ENCODE results near the gene PARVB.

Gene PARVB

DNA sequence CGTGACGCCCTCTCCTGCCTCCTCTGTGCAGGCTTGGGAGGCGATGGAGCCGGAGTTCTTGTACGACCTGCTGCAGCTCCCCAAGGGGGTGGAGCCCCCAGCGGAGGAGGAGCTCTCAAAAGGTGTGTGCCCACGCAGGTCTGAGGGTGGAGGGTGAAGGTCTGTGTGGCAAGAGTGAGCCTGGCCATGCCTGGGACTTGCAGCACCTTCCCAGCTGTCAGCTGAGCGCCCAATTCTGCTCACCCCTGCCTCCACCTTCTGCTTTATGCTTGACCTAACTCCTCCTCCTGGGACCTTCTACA lies 159.1 kb downstream of the PARVB start:
- no peak for DNase-seq (ENCODE audit: extremely low read depth, low read depth)
- TF ChIP-seq, protein P1, sequence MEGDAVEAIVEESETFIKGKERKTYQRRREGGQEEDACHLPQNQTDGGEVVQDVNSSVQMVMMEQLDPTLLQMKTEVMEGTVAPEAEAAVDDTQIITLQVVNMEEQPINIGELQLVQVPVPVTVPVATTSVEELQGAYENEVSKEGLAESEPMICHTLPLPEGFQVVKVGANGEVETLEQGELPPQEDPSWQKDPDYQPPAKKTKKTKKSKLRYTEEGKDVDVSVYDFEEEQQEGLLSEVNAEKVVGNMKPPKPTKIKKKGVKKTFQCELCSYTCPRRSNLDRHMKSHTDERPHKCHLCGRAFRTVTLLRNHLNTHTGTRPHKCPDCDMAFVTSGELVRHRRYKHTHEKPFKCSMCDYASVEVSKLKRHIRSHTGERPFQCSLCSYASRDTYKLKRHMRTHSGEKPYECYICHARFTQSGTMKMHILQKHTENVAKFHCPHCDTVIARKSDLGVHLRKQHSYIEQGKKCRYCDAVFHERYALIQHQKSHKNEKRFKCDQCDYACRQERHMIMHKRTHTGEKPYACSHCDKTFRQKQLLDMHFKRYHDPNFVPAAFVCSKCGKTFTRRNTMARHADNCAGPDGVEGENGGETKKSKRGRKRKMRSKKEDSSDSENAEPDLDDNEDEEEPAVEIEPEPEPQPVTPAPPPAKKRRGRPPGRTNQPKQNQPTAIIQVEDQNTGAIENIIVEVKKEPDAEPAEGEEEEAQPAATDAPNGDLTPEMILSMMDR (IDR thresholded peaks at IDR 0.05; ENCODE audit: low read depth, low read length), result no peak

DNA sequence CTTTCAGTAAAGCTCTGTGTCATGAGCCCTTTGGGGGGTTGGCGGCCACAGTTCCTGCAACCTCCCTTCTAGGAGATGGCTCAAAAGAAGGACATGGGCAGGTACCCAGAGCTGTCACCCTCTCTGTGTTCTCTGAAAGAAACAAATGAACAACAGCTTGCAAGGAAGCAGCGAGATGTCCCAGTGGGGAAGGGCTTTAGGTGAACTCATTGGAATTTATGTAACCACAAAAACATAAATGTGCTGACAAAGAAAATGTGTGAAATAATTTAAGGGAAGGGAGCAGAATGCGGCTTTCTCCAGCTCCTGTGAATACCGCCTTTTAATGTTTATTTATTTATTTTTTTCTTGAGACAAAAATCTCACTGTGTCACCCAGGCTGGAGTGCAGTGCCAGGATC lies 159.9 kb downstream of the PARVB start:
- no peak for DNase-seq (ENCODE audit: extremely low read depth, low read depth)
- TF ChIP-seq, protein P1 (IDR thresholded peaks at IDR 0.05; ENCODE audit: low read depth, low read length), result no peak

DNA sequence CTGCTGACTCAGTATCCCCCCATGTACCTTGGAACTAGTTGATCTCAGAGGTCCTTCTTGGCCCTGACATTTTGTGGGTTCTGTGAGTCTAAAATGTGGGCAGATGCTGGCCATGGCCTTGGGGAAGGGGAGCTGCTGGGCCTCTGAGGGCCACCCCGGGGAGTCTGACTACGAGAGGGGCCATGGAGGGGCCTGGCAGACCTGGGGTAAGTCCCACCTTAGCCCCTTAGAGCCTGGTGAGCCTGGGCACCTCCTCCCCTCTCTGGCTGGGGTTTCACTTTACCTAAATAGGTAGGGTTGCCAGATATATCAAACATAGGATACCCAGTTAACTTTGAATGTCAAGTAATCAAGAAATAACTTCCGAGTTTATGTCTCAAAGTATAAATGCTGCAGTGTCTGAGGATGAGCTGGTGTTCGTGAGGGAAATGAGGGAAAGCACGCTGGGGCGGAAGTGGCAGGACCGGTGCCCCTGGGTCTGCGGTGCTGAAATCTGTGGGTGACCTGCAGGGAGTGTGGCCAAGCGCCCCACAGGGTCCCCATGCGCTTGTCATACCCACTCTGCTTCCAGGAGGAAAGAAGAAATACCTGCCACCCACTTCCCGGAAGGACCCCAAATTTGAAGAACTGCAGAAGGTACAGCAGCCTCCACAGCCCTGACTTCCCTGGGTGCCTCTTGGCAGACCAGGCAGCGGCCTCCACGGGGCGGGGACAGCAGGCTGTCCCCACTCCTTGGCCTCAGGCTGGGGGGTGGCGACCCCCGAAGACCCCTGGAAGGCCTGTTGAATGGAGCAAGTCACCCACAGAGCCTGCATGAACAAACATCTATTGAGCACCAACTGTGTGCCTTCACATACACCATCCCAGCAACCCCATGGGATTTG lies 161.4 kb downstream of the PARVB start:
- TF ChIP-seq, protein P1 (IDR thresholded peaks at IDR 0.05; ENCODE audit: low read depth, low read length), result no peak
- no peak for DNase-seq (ENCODE audit: extremely low read depth, low read depth)

DNA sequence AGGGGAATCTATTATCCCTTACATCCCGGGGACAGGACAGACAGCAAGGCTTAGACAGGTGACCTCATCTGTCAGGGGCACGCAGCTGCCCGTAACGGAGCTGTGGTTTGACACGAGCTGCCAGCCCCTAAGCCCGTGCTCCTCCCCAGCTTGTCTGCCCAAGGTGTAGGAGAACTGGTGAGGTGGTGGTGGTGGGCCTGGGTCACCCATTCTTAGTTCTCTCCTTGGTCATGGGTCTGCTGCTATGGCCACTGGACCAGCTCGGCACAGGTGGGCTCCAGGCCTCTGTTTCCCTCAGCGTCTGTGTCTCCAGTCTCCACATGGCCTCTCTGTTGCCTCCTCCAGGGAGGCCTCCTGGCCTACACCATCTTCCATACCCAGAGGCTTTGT lies 162.0 kb downstream of the PARVB start:
- DNase-seq (ENCODE audit: extremely low read depth, low read depth), result no peak
- TF ChIP-seq, protein P1 (IDR thresholded peaks at IDR 0.05; ENCODE audit: low read depth, low read length), result no peak

DNA sequence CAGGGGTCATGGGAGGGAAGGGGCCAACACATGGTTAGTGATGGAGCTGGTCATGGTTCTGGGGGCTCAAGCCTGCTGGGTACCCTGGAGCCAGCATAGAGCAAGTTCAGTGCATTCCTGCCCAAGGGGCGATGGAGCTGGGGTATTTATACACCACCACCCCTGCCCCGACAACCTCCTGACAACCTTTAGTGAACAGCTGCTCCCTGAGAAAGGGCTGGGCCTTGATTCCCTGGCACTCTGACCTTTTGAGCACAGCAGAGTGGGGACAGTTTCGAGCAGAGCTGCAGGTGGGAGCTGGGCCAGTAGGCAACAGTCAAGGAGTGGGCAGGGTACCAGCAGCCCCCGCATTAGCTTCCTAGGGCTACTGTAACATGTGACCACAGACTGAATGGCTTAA lies 162.6 kb downstream of the PARVB start:
- TF ChIP-seq, protein P1 (IDR thresholded peaks at IDR 0.05; ENCODE audit: low read depth, low read length), result no peak
- DNase-seq (ENCODE audit: extremely low read depth, low read depth), result no peak

DNA sequence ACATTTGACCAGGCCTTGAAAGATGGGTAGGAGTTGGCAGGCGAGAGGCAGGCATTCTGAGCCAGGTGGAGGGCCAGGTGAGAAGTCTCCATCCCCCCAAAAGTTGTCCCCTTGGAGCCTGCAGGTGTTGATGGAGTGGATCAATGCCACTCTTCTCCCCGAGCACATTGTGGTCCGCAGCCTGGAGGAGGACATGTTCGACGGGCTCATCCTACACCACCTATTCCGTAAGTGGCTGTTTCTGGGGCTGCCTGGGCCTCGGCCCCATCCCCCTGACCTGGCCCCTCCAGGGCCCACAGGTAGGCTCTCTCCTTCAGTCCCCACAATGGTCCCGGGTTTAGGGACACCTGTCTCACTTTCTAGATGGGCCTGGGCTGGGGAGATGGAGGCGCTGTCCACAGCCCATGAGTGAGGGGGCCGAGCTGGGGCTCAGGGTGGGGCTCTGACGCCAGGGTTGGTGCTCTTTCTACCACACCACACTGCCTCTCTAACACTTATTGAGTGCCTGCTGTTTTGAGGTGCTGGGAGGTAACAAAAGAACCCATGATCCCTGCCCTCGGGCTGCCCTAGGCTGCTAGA lies 163.6 kb downstream of the PARVB start:
- DNase-seq (ENCODE audit: extremely low read depth, low read depth), result no peak
- TF ChIP-seq, protein P1 (IDR thresholded peaks at IDR 0.05; ENCODE audit: low read depth, low read length), result no peak

DNA sequence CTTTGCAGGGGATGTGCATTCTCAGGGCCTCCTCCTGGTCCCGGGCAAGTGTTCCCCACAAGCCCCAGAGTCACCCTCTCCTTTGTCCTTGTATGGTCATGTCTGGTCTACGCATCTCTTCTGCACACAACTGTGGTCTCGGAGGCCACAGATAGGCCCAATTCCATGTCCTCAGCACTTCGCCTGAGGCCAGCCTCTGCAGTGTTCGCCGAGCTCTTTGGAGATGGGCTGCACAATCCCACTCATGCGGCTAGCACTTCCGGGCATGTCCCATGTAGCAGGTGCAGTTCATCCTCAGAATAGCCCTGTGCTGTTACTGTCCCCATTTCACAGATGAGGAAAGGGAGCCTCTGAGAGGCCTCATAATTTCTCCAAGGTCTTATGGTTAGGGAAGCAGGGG lies 164.2 kb downstream of the PARVB start:
- TF ChIP-seq, protein P1 (IDR thresholded peaks at IDR 0.05; ENCODE audit: low read depth, low read length), result no peak
- DNase-seq (ENCODE audit: extremely low read depth, low read depth), result no peak
